Activated CD8-positive, alpha-beta memory T cell treated with anti-CD3 and anti-CD28 coated beads, Interleukin-2, amount 10 ng/mL, durations not matched to agents 7 days and 5 days (primary cell): ENCODE data around the gene ORC5. TPM values are rescaled to one million over a fixed set of nuclear protein-coding genes. Genes with fewer than 3 reads are reported as not detected.

Source experiments
- ATAC-seq: fragments of 150-1000 bp; cut with Tn5 transposase; one replicate; pipeline ENCODE4 v1.10.0; 2021; ENCODE audit warnings: moderate library complexity
- CTCF ChIA-PET: fragments of 350-600 bp; sonication (Branson Sonifier 250); formaldehyde crosslinking; loops from one replicate; lab custom pipeline; 2021; ENCODE audit warnings: antibody characterized with exemption; lab: Charles Lee
- DNase-seq: peaks from one replicate; pipeline ENCODE4 v3.0.0-alpha.2; 2020
- H3K27ac Mint-ChIP-seq: one replicate; pipeline ENCODE4 v1.8.0; 2021; ENCODE audit warnings: mild to moderate bottlenecking, mixed read lengths
- H3K27me3 Mint-ChIP-seq: one replicate; pipeline ENCODE4 v1.8.0; 2021; ENCODE audit warnings: mixed read lengths
- H3K36me3 Mint-ChIP-seq: one replicate; pipeline ENCODE4 v1.8.0; 2021; ENCODE audit warnings: mild to moderate bottlenecking, mixed read lengths
- H3K4me1 Mint-ChIP-seq: one replicate; pipeline ENCODE4 v1.8.0; 2021; ENCODE audit warnings: mixed read lengths
- H3K4me3 Mint-ChIP-seq: one replicate; pipeline ENCODE4 v1.8.0; 2021; ENCODE audit warnings: mild to moderate bottlenecking, moderate library complexity, mixed read lengths
- H3K9me3 Mint-ChIP-seq: one replicate; pipeline ENCODE4 v1.8.0; 2022; ENCODE audit warnings: low read depth, mixed read lengths
- total RNA-seq, 2 experiments: library from RNA; stranded (reverse); gene quantifications; one replicate each; pipeline ENCODE4 v1.2.3, GENCODE V29; 2021

The ORC5 gene
- total RNA-seq, 2 experiments from 2014 or later = 22.0 to 24.9 TPM

GRCh38 chr7:104175361-104175984 lies 32.3 kb downstream of the ORC5 start:
- no peak overlapping the region for H3K27ac Mint-ChIP-seq
- ATAC-seq (no peak), DNase-seq (no peak)
- peaks cover 15% of the 10 kb centered on the region for H3K9me3 Mint-ChIP-seq
- peaks cover 39% of the 10 kb centered on the region for H3K36me3 Mint-ChIP-seq
- H3K4me1 Mint-ChIP-seq = peaks cover 4% of the 10 kb centered on the region
- H3K27me3 Mint-ChIP-seq = no peaks in the 10 kb centered on the region
- CTCF ChIA-PET = no interaction called here
- H3K4me3 Mint-ChIP-seq = no peak overlapping the region

GRCh38 chr7:104174798-104175197 lies 33.0 kb downstream of the ORC5 start:
- Mint-ChIP-seq H3K4me1 (peaks cover under 1% of the 10 kb centered on the region), H3K9me3 (peaks cover 10% of the 10 kb centered on the region), H3K27ac (no peak overlapping the region), H3K27me3 (no peaks in the 10 kb centered on the region), H3K36me3 (peaks cover 36% of the 10 kb centered on the region), H3K4me3 (no peak overlapping the region)
- no peak for ATAC-seq
- CTCF ChIA-PET = interaction anchor here (0.7 kb wide), 1 partner anchor 15 kb away, joined by 3 read pairs; no protein-coding TSS in a partner anchor
- DNase-seq = no peak

GRCh38 chr7:104162081-104162480 lies 45.7 kb downstream of the ORC5 start:
- H3K27ac Mint-ChIP-seq = no peak overlapping the region
- H3K27me3 Mint-ChIP-seq = no peaks in the 10 kb centered on the region
- ATAC-seq (no peak), DNase-seq (no peak)
- H3K4me3 Mint-ChIP-seq = no peak overlapping the region
- no peaks in the 10 kb centered on the region for H3K9me3 Mint-ChIP-seq
- CTCF ChIA-PET = interaction anchor here (1.4 kb wide), 1 partner anchor 70 kb away, joined by 3 read pairs; no protein-coding TSS in a partner anchor
- peaks cover 13% of the 10 kb centered on the region for H3K36me3 Mint-ChIP-seq
- no peaks in the 10 kb centered on the region for H3K4me1 Mint-ChIP-seq

GRCh38 chr7:104161244-104161643 lies 46.6 kb downstream of the ORC5 start:
- ATAC-seq (no peak), DNase-seq (no peak)
- peaks cover 2% of the 10 kb centered on the region for H3K4me1 Mint-ChIP-seq
- no peak overlapping the region for H3K27ac Mint-ChIP-seq
- no peak overlapping the region for H3K4me3 Mint-ChIP-seq
- H3K9me3 Mint-ChIP-seq = no peaks in the 10 kb centered on the region
- no peaks in the 10 kb centered on the region for H3K27me3 Mint-ChIP-seq
- peaks cover 11% of the 10 kb centered on the region for H3K36me3 Mint-ChIP-seq
- CTCF ChIA-PET = interaction anchor here (1.4 kb wide), 1 partner anchor 71 kb away, joined by 3 read pairs; no protein-coding TSS in a partner anchor

- H3K27me3 Mint-ChIP-seq = no peaks in the 10 kb centered on the region
- CTCF ChIA-PET = interaction anchor here (0.9 kb wide), 1 partner anchor 14 kb away, joined by 3 read pairs; no protein-coding TSS in a partner anchor
- H3K9me3 Mint-ChIP-seq = no peaks in the 10 kb centered on the region
- no peak for DNase-seq
- H3K36me3 Mint-ChIP-seq = peaks cover 10% of the 10 kb centered on the region
- no peak for ATAC-seq
- no peak overlapping the region for H3K4me3 Mint-ChIP-seq
- peaks cover 2% of the 10 kb centered on the region for H3K4me1 Mint-ChIP-seq
- no peak overlapping the region for H3K27ac Mint-ChIP-seq
Observed at GRCh38 chr7:104160375-104160774, 47.4 kb downstream of the ORC5 start.

GRCh38 chr7:104156842-104157277 lies 51.0 kb downstream of the ORC5 start:
- Mint-ChIP-seq H3K4me1 (peaks cover 2% of the 10 kb centered on the region), H3K9me3 (no peaks in the 10 kb centered on the region), H3K4me3 (no peak overlapping the region), H3K27ac (peak overlapping the region; percentile 31), H3K27me3 (no peaks in the 10 kb centered on the region), H3K36me3 (peaks cover 7% of the 10 kb centered on the region)
- CTCF ChIA-PET = interaction anchor here (1.0 kb wide), 1 partner anchor 583 kb away, joined by 3 read pairs; no protein-coding TSS in a partner anchor
- ATAC-seq (no peak), DNase-seq (no peak)

- CTCF ChIA-PET = no interaction called here
- Mint-ChIP-seq H3K4me1 (peaks cover 2% of the 10 kb centered on the region), H3K27ac (no peak overlapping the region), H3K27me3 (no peaks in the 10 kb centered on the region), H3K4me3 (no peak overlapping the region), H3K9me3 (no peaks in the 10 kb centered on the region), H3K36me3 (peaks cover 3% of the 10 kb centered on the region)
- no peak for DNase-seq
- ATAC-seq = no peak
Observed at GRCh38 chr7:104153287-104153686, 54.5 kb downstream of the ORC5 start.

GRCh38 chr7:104152468-104152867 lies 55.3 kb downstream of the ORC5 start:
- CTCF ChIA-PET = no interaction called here
- ATAC-seq (no peak), DNase-seq (no peak)
- Mint-ChIP-seq H3K27me3 (no peaks in the 10 kb centered on the region), H3K27ac (no peak overlapping the region), H3K36me3 (peaks cover 3% of the 10 kb centered on the region), H3K4me1 (peaks cover 2% of the 10 kb centered on the region), H3K4me3 (no peak overlapping the region), H3K9me3 (no peaks in the 10 kb centered on the region)

- Mint-ChIP-seq H3K27ac (no peak overlapping the region), H3K4me3 (no peak overlapping the region), H3K27me3 (no peaks in the 10 kb centered on the region), H3K9me3 (no peaks in the 10 kb centered on the region), H3K4me1 (no peaks in the 10 kb centered on the region), H3K36me3 (peaks cover 6% of the 10 kb centered on the region)
- no peak for DNase-seq
- CTCF ChIA-PET = interaction anchor here (1.0 kb wide), 1 partner anchor 9 kb away, joined by 3 read pairs; no protein-coding TSS in a partner anchor
- no peak for ATAC-seq
Observed at GRCh38 chr7:104150470-104150869, 57.3 kb downstream of the ORC5 start.

GRCh38 chr7:104149822-104150221 lies 58.0 kb downstream of the ORC5 start:
- no peak overlapping the region for H3K27ac Mint-ChIP-seq
- ATAC-seq = no peak
- no peak for DNase-seq
- H3K27me3 Mint-ChIP-seq = no peaks in the 10 kb centered on the region
- CTCF ChIA-PET = interaction anchor here (0.8 to 1.0 kb wide), 2 partner anchors 10 to 75 kb away, joined by 3 read pairs; no protein-coding TSS in a partner anchor
- H3K9me3 Mint-ChIP-seq = no peaks in the 10 kb centered on the region
- no peak overlapping the region for H3K4me3 Mint-ChIP-seq
- peaks cover 9% of the 10 kb centered on the region for H3K36me3 Mint-ChIP-seq
- no peaks in the 10 kb centered on the region for H3K4me1 Mint-ChIP-seq

- CTCF ChIA-PET = no interaction called here
- H3K36me3 Mint-ChIP-seq = peaks cover 15% of the 10 kb centered on the region
- no peaks in the 10 kb centered on the region for H3K27me3 Mint-ChIP-seq
- no peak for DNase-seq
- H3K27ac Mint-ChIP-seq = no peak overlapping the region
- no peaks in the 10 kb centered on the region for H3K4me1 Mint-ChIP-seq
- ATAC-seq = no peak
- no peaks in the 10 kb centered on the region for H3K9me3 Mint-ChIP-seq
- H3K4me3 Mint-ChIP-seq = no peak overlapping the region
Observed at GRCh38 chr7:104142147-104142546, 65.7 kb downstream of the ORC5 start.

GRCh38 chr7:104137971-104138370 lies 69.8 kb downstream of the ORC5 start:
- ATAC-seq = no peak
- Mint-ChIP-seq H3K4me1 (peaks cover 5% of the 10 kb centered on the region), H3K27me3 (no peaks in the 10 kb centered on the region), H3K4me3 (no peak overlapping the region), H3K27ac (no peak overlapping the region), H3K36me3 (peaks cover 10% of the 10 kb centered on the region), H3K9me3 (no peaks in the 10 kb centered on the region)
- no peak for DNase-seq
- CTCF ChIA-PET = no interaction called here

GRCh38 chr7:104137511-104137910 lies 70.3 kb downstream of the ORC5 start:
- DNase-seq = no peak
- Mint-ChIP-seq H3K27ac (no peak overlapping the region), H3K9me3 (no peaks in the 10 kb centered on the region), H3K4me3 (no peak overlapping the region), H3K4me1 (peaks cover 5% of the 10 kb centered on the region), H3K36me3 (peaks cover 10% of the 10 kb centered on the region), H3K27me3 (no peaks in the 10 kb centered on the region)
- no peak for ATAC-seq
- CTCF ChIA-PET = no interaction called here

- no peaks in the 10 kb centered on the region for H3K27me3 Mint-ChIP-seq
- DNase-seq (no peak), ATAC-seq (no peak)
- no peaks in the 10 kb centered on the region for H3K9me3 Mint-ChIP-seq
- peaks cover 10% of the 10 kb centered on the region for H3K36me3 Mint-ChIP-seq
- peaks cover 5% of the 10 kb centered on the region for H3K4me1 Mint-ChIP-seq
- no peak overlapping the region for H3K27ac Mint-ChIP-seq
- CTCF ChIA-PET = no interaction called here
- no peak overlapping the region for H3K4me3 Mint-ChIP-seq
Observed at GRCh38 chr7:104136981-104137380, 70.8 kb downstream of the ORC5 start.
